HepG2 (cell line): ENCODE data around the gene NALCN. TPM values are rescaled to one million over a fixed set of nuclear protein-coding genes. Genes with fewer than 3 reads are reported as not detected.

ENCODE experiments used
- ATAC-seq: fragments of 200-7000 bp; cut with Tn5 transposase; 3 replicates; pipeline ENCODE4 v1.9.1; 2020; ENCODE audit warnings: mild to moderate bottlenecking, moderate library complexity
- BruUV-seq: library from RNA; stranded (reverse); fragments of 400-500 nt; replicated peaks from 2 replicates; lab custom pipeline; 2021; lab: Mats Ljungman, UMichigan
- CTCF ChIA-PET: fragments of 300-600 bp; formaldehyde crosslinking; extraction: SDS; loops from one replicate; lab custom pipeline; 2021; ENCODE audit warnings: low total read pairs, inconsistent platforms, low intra/inter-chr PET ratio; lab: Yijun Ruan, JAX
- POLR2A ChIA-PET: fragments of 350-600 bp; sonication (Branson Sonifier 250); formaldehyde crosslinking; loops from one replicate; lab custom pipeline; 2020; ENCODE audit warnings: antibody characterized with exemption, inconsistent platforms; lab: Yijun Ruan, JAX
- DNase-seq: peaks from one replicate; pipeline ENCODE4 v3.0.0-alpha.2; 2015; ENCODE audit warnings: low spot score
- FAIRE-seq: peaks from 3 replicates; lab custom pipeline; 2011; peaks lifted over from hg19 to GRCh38; lab: Jason Lieb, UNC
- H2AFZ ChIP-seq: one replicate; pipeline ENCODE4 v1.6.1; 2011; ENCODE audit warnings: low read length, inconsistent platforms
- H3K27ac ChIP-seq: fragments of 300-600 bp; 3 replicates; pipeline ENCODE4 v1.8.0; 2011; ENCODE audit warnings: mixed run types, mild to moderate bottlenecking, mixed read lengths, low read length, inconsistent platforms; ENCODE audit not compliant: insufficient read depth; ENCODE audit errors: extremely low read length
- H3K27me3 ChIP-seq, 2 experiments: fragments of 200-600 bp in 1 of 2; 2 replicates in 1 of 2; 3 replicates in 1 of 2; pipeline versions ENCODE4 v1.6.0 to v1.8.0; 2011; ENCODE audit warnings: low read length in 2 of 2, mild to moderate bottlenecking in 2 of 2, moderate library complexity in 2 of 2, inconsistent platforms in 1 of 2; ENCODE audit not compliant: insufficient read depth in 2 of 2, control insufficient read depth in 1 of 2
- H3K36me3 ChIP-seq, 2 experiments: fragments of 200-600 bp in 1 of 2; replicated peaks in 1 of 2; 2 replicates in 1 of 2; 3 replicates in 1 of 2; pipeline versions ENCODE4 v1.5.1 to v1.8.0; 2011; ENCODE audit warnings: low read length in 2 of 2, inconsistent platforms in 1 of 2; ENCODE audit not compliant: insufficient read depth in 2 of 2, control insufficient read depth in 1 of 2
- H3K4me1 ChIP-seq: 2 replicates; pipeline ENCODE4 v1.5.1; 2012; ENCODE audit warnings: low read length, inconsistent platforms; ENCODE audit not compliant: insufficient read depth
- H3K4me2 ChIP-seq: 2 replicates; pipeline ENCODE4 v1.6.0; 2011; ENCODE audit warnings: low read depth, low read length, inconsistent platforms
- H3K4me3 ChIP-seq, 3 experiments: fragments of 200-600 bp in 1 of 3; sonication (generic), shearing (Covaris generic) in 1 of 3; replicated peaks in 1 of 3; 2 replicates each; pipeline ENCODE4 v1.5.1; 2011 to 2016; ENCODE audit warnings: low read length in 3 of 3, inconsistent platforms in 2 of 3, low read depth in 2 of 3, mild to moderate bottlenecking in 2 of 3, control low read depth in 1 of 3, mixed read lengths in 1 of 3; ENCODE audit not compliant: insufficient read depth in 1 of 3
- H3K79me2 ChIP-seq: one replicate; pipeline ENCODE4 v1.6.1; 2011; ENCODE audit warnings: low read length, inconsistent platforms; ENCODE audit not compliant: insufficient read depth
- H3K9ac ChIP-seq: 2 replicates; pipeline ENCODE4 v1.6.0; 2011; ENCODE audit warnings: mild to moderate bottlenecking, low read depth, low read length, inconsistent platforms; ENCODE audit not compliant: insufficient read depth
- H3K9me3 ChIP-seq: 2 replicates; pipeline ENCODE4 v1.5.1; 2012; ENCODE audit warnings: mild to moderate bottlenecking, low read length
- H4K20me1 ChIP-seq: 2 replicates; pipeline ENCODE4 v1.6.0; 2011; ENCODE audit warnings: inconsistent platforms, mild to moderate bottlenecking, low read length, moderate library complexity; ENCODE audit not compliant: insufficient read depth
- CTCF ChIP-seq: sonication (generic); formaldehyde crosslinking; IDR thresholded peaks from 2 replicates; pipeline ENCODE4 v1.5.0; 2020; ENCODE audit warnings: mild to moderate bottlenecking, missing genetic modification reagents, moderate library complexity
- GTF3A ChIP-seq: sonication (generic); formaldehyde crosslinking; conservative IDR thresholded peaks from 2 replicates; pipeline ENCODE4 v1.4.0; 2020; ENCODE audit warnings: mild to moderate bottlenecking, missing genetic modification reagents
- MAFK ChIP-seq, 2 experiments: IDR thresholded peaks in 1 of 2; conservative IDR thresholded peaks in 1 of 2; 2 replicates each; pipeline ENCODE4 v1.6.1; 2011; ENCODE audit warnings: improper control_type of control experiment in 2 of 2, low read length in 2 of 2
- RAD21 ChIP-seq: fragments of 450-650 bp; formaldehyde crosslinking; IDR thresholded peaks from 2 replicates; pipeline ENCODE4 v1.5.0; 2020; ENCODE audit warnings: mild to moderate bottlenecking
- RFXANK ChIP-seq: IDR thresholded peaks from 2 replicates; pipeline ENCODE4 v1.6.1; 2016
- SMC3 ChIP-seq: IDR thresholded peaks from 2 replicates; pipeline ENCODE4 v1.6.1; 2011; ENCODE audit warnings: low read length, improper control_type of control experiment
- STAG1 ChIP-seq: sonication (generic); formaldehyde crosslinking; IDR thresholded peaks from 2 replicates; pipeline ENCODE4 v1.4.0; 2020; ENCODE audit warnings: missing genetic modification reagents
- ZNF513 ChIP-seq: sonication (generic); formaldehyde crosslinking; conservative IDR thresholded peaks from 2 replicates; pipeline ENCODE4 v1.5.0; 2020; ENCODE audit warnings: missing genetic modification reagents
- ZNF549 ChIP-seq: sonication (generic); formaldehyde crosslinking; IDR thresholded peaks from 2 replicates; pipeline ENCODE4 v1.5.0; 2020; ENCODE audit warnings: missing genetic modification reagents
- ZNF607 ChIP-seq: sonication (generic); formaldehyde crosslinking; IDR thresholded peaks from 2 replicates; pipeline ENCODE4 v1.5.1; 2020; ENCODE audit warnings: missing genetic modification reagents, mild to moderate bottlenecking, borderline replicate concordance
- ZNF713 ChIP-seq: sonication (generic); formaldehyde crosslinking; IDR thresholded peaks from 2 replicates; pipeline ENCODE4 v1.4.0; 2020; ENCODE audit warnings: mild to moderate bottlenecking, missing genetic modification reagents
- ZNF773 ChIP-seq: sonication (generic); formaldehyde crosslinking; IDR thresholded peaks from 2 replicates; pipeline ENCODE4 v1.4.0; 2020; ENCODE audit warnings: missing genetic modification reagents, borderline replicate concordance
- WGBS: methylation state at CpG from one replicate; pipeline ENCODE4 v1.1.6; 2017; ENCODE audit warnings: low lambda C conversion rate; 5-methylcytosine and 5-hydroxymethylcytosine counted together
- in situ Hi-C: cut with HindIII; loops from 2 replicates; pipeline ENCODE4 v1.10.0; 2017; ENCODE audit warnings: low pct_unique_long_range_greater_than_20kb; ENCODE audit not compliant: extremely low pct_ligation_motif_present
- intact Hi-C: fragments of 100-400 bp; cut with micrococcal nuclease; formaldehyde crosslinking; loops from one replicate; pipeline ENCODE4 v1.10.0; 2022; ENCODE audit not compliant: unreplicated experiment
- polyA plus RNA-seq, 8 experiments: library from polyadenylated mRNA; depleted of rRNA in 3 of 8; stranded (reverse) in 7 of 8; unstranded in 1 of 8; fragments of >200 nt; fragmentation: Illumina TruSeq in 4 of 8; extraction: Trizol in 4 of 8; gene quantifications; 2 replicates each; pipeline versions ENCODE4 v1.2.1 to v1.2.3, GENCODE V29; 2011 to 2016; ENCODE audit warnings: low read depth in 4 of 8, missing spikeins in 1 of 8, mixed read lengths in 1 of 8; ENCODE audit not compliant: insufficient read depth in 1 of 8
- total RNA-seq, 5 experiments: library from RNA; depleted of rRNA; stranded (reverse); fragments of >200 nt; fragmentation: Illumina TruSeq; extraction: Trizol; gene quantifications; 2 replicates each; pipeline ENCODE4 v1.2.3, GENCODE V29; 2016; ENCODE audit warnings: low read depth in 1 of 5

Gene NALCN
- total and polyA plus RNA-seq, 2 of the 13 experiments (the other 11 are each of a cell fraction or from before 2014, with no cell fraction given), result not detected

GRCh38 chr13:101146101-101146898 lies 270.0 kb downstream of the NALCN start:
- intact Hi-C loops (loop anchor here (5.0 to 10.0 kb wide), 2 partner anchors 326 to 1409 kb away; no protein-coding TSS in a partner anchor), in situ Hi-C loops (loop anchor here (25.0 kb wide), 2 partner anchors 316 to 616 kb away; partner anchors contain the start of gene ITGBL1)
- Histone ChIP-seq H3K9me3 (no peaks in the 10 kb centered on the region), H3K4me2 (no peak overlapping the region), H3K36me3 (no peaks in the 10 kb centered on the region), H3K4me3 (no peak overlapping the region), H2AFZ (no peak overlapping the region), H3K9ac (no peak overlapping the region), H4K20me1 (no peaks in the 10 kb centered on the region), H3K27ac (no peak overlapping the region), H3K27me3 (peaks cover 1 to 10% of the 10 kb centered on the region in 2 experiments; a peak in 2 of 5 replicates), H3K4me1 (no peaks in the 10 kb centered on the region), H3K79me2 (no peaks in the 10 kb centered on the region)
- under 1% methylated on average over 7 of the region's 7 CpGs for WGBS
- no peak for DNase-seq
- TF ChIP-seq ZNF513 (CRISPR knock-in tag) (no peak), MAFK (conservative IDR thresholded peaks at IDR 0.05 in 1 of 2, IDR thresholded peaks at IDR 0.05 in 1 of 2; ENCODE audit: low read length in 2 of 2) (peak in 1 of 2 experiments; percentile 54; a peak in 2 of 4 replicates)
- ChIA-PET CTCF (no interaction called here), POLR2A (no interaction called here)
- no peak for FAIRE-seq
- no TSS peak for BruUV-seq
- no peak for ATAC-seq

- no peak overlapping the region for H3K27ac ChIP-seq
- FAIRE-seq (no peak), ATAC-seq (peak; percentile 64; the same call in 2 of the 3 replicates)
- intact Hi-C loops, result loop anchor here (1.0 to 10.0 kb wide), 4 partner anchors 327 to 1410 kb away; no protein-coding TSS in a partner anchor
- peaks cover 1 to 10% of the 10 kb centered on the region in 2 experiments; a peak in 2 of 5 replicates for H3K27me3 ChIP-seq
- no peak overlapping the region for H3K9ac ChIP-seq
- POLR2A ChIA-PET, result no interaction called here
- BruUV-seq, result no TSS peak
- CTCF ChIA-PET, result interaction anchor here (1.3 to 1.6 kb wide), 2 partner anchors 612 to 1411 kb away, joined by 3 read pairs; no protein-coding TSS in a partner anchor
- TF ChIP-seq ZNF713 (CRISPR knock-in tag) (no peak), SMC3 (peak; percentile 39; the same call in 1 of the 2 replicates), RFXANK (CRISPR knock-in tag) (no peak), ZNF549 (no peak), ZNF607 (CRISPR knock-in tag) (no peak), CTCF (peak; percentile 60), GTF3A (CRISPR knock-in tag) (no peak), STAG1 (CRISPR knock-in tag) (peak; percentile 74), RAD21 (CRISPR knock-in tag) (peak; percentile 33; the same call in 1 of the 2 replicates), ZNF773 (CRISPR knock-in tag) (no peak)
- TF ChIP-seq, all 625 proteins: peak for 4
- H3K4me3 ChIP-seq, result no peak overlapping the region
- H3K4me1 ChIP-seq, result no peaks in the 10 kb centered on the region
- in situ Hi-C loops, result loop anchor here (25.0 kb wide), 2 partner anchors 317 to 617 kb away; partner anchors contain the start of gene ITGBL1
- 21% methylated on average over 7 of the region's 7 CpGs for WGBS
- H3K36me3 ChIP-seq, result no peaks in the 10 kb centered on the region
- H4K20me1 ChIP-seq, result no peaks in the 10 kb centered on the region
- H3K4me2 ChIP-seq, result no peak overlapping the region
- no peaks in the 10 kb centered on the region for H3K9me3 ChIP-seq
- H3K79me2 ChIP-seq, result no peaks in the 10 kb centered on the region
- no peak overlapping the region for H2AFZ ChIP-seq
- peak; percentile 38 for DNase-seq
Measured at GRCh38 chr13:101144808-101145419, 271.4 kb downstream of the NALCN start.
